GM18508 (cell line): ENCODE results near the gene GPR15.
A peak's percentile ranks its signal among the peaks of the same experiment; 100 is the strongest.

Experiments
- ATAC-seq: cut with Tn5 transposase; IDR thresholded peaks from one replicate; pipeline ENCODE4 v1.9.1; 2021; ENCODE audit warnings: moderate number of reproducible peaks; ENCODE audit not compliant: insufficient read depth, unreplicated experiment

GPR15 gene

GRCh38 chr3:98531622-98532274 lies at the start of gene GPR15:
Gene GPR15, plus strand, starts transcription at chr3:98531978. Its CDS starts 56 bp downstream, at chr3:98532034.
- ATAC-seq: no peak

- no peak for ATAC-seq
Observed at GRCh38 chr3:98482717-98483482, 48.9 kb upstream of the GPR15 start.

GRCh38 chr3:98483626-98484025 lies 48.2 kb upstream of the GPR15 start:
- no peak for ATAC-seq

- ATAC-seq: no peak
Observed at GRCh38 chr3:98497381-98497780, 34.4 kb upstream of the GPR15 start, which contains the start of gene OR5K2. Gene OR5K2, plus strand, starts transcription at chr3:98497681. Its CDS starts 0 bp downstream, at chr3:98497681.

- ATAC-seq: no peak
Observed at GRCh38 chr3:98500019-98500418, 31.8 kb upstream of the GPR15 start.

GRCh38 chr3:98501270-98501669 lies 30.5 kb upstream of the GPR15 start:
- ATAC-seq: no peak

- no peak for ATAC-seq
Observed at GRCh38 chr3:98501863-98502576, 29.8 kb upstream of the GPR15 start.

GRCh38 chr3:98504539-98504938 lies 27.2 kb upstream of the GPR15 start:
- ATAC-seq: no peak

GRCh38 chr3:98508582-98508981 lies 23.2 kb upstream of the GPR15 start:
- no peak for ATAC-seq

GRCh38 chr3:98512576-98512975 lies 19.2 kb upstream of the GPR15 start:
- no peak for ATAC-seq

GRCh38 chr3:98513091-98513511 lies 18.7 kb upstream of the GPR15 start:
- ATAC-seq: no peak

- no peak for ATAC-seq
Observed at GRCh38 chr3:98513736-98514135, 18.0 kb upstream of the GPR15 start.

- no peak for ATAC-seq
Observed at GRCh38 chr3:98514948-98515347, 16.8 kb upstream of the GPR15 start.

- ATAC-seq: no peak
Observed at GRCh38 chr3:98518816-98519215, 13.0 kb upstream of the GPR15 start.

- ATAC-seq: no peak
Observed at GRCh38 chr3:98519351-98519750, 12.4 kb upstream of the GPR15 start.

- peak; percentile 29 for ATAC-seq
Observed at GRCh38 chr3:98521897-98522543, 9.8 kb upstream of the GPR15 start.

- peak; percentile 67 for ATAC-seq
Observed at GRCh38 chr3:98522544-98523281, 9.1 kb upstream of the GPR15 start, which contains the start of gene CLDND1. Gene CLDND1, minus strand, starts transcription at chr3:98522902. Its CDS starts 1,478 bp downstream, at chr3:98521424.

- ATAC-seq: no peak
Observed at GRCh38 chr3:98525494-98525893, 6.3 kb upstream of the GPR15 start.

GRCh38 chr3:98528474-98529346 lies 3.1 kb upstream of the GPR15 start:
- no peak for ATAC-seq
